Adipocyte (in vitro differentiated cells): ENCODE data around the gene JCHAIN.
"Not testable (repeated sequence)": the region's sequence is repeated elsewhere in the genome, so short reads cannot be mapped to it uniquely, and the experiment has no call there.

Experiments used
- DNase-seq: peaks from one replicate; pipeline ENCODE4 v3.0.0-alpha.2; 2015; ENCODE audit warnings: low read depth
- H3K27me3 ChIP-seq: replicated peaks from 2 replicates; pipeline ENCODE4 v1.7.0; 2013; ENCODE audit warnings: mild to moderate bottlenecking, low read length, moderate library complexity; ENCODE audit not compliant: control insufficient read depth, insufficient read depth
- H3K36me3 ChIP-seq: 2 replicates; pipeline ENCODE4 v1.7.0; 2013; ENCODE audit warnings: low read length, mild to moderate bottlenecking, moderate library complexity; ENCODE audit not compliant: control insufficient read depth, insufficient read depth, severe bottlenecking
- H3K4me1 ChIP-seq: 2 replicates; pipeline ENCODE4 v1.7.0; 2013; ENCODE audit warnings: mild to moderate bottlenecking, low read length, moderate library complexity; ENCODE audit not compliant: control insufficient read depth, insufficient read depth
- H3K4me3 ChIP-seq: 2 replicates; pipeline ENCODE4 v1.7.0; 2013; ENCODE audit warnings: mild to moderate bottlenecking, low read length, moderate library complexity
- H3K9ac ChIP-seq: 2 replicates; pipeline ENCODE4 v1.7.0; 2013; ENCODE audit warnings: mild to moderate bottlenecking, low read length, moderate library complexity
- H3K9me3 ChIP-seq: 2 replicates; pipeline ENCODE4 v1.7.0; 2013; ENCODE audit warnings: mild to moderate bottlenecking, low read length, moderate library complexity; ENCODE audit not compliant: control insufficient read depth

JCHAIN gene

GRCh38 chr4:70687821-70688794, 21.8 kb upstream of the JCHAIN start, which contains the start of gene UTP3:
Gene UTP3, plus strand, starts transcription at chr4:70688532. Its CDS starts 146 bp downstream, at chr4:70688678.
- no peaks in the 10 kb centered on the region for H3K27me3 ChIP-seq
- H3K9ac ChIP-seq, result peak within 1 kb of the TSS; percentile 93
- peaks cover 30% of the 10 kb centered on the region for H3K4me1 ChIP-seq
- peaks cover 6% of the 10 kb centered on the region for H3K36me3 ChIP-seq
- H3K4me3 ChIP-seq, result peak within 1 kb of the TSS; percentile 90
- no peaks in the 10 kb centered on the region for H3K9me3 ChIP-seq
- peak; percentile 99 for DNase-seq

DNA sequence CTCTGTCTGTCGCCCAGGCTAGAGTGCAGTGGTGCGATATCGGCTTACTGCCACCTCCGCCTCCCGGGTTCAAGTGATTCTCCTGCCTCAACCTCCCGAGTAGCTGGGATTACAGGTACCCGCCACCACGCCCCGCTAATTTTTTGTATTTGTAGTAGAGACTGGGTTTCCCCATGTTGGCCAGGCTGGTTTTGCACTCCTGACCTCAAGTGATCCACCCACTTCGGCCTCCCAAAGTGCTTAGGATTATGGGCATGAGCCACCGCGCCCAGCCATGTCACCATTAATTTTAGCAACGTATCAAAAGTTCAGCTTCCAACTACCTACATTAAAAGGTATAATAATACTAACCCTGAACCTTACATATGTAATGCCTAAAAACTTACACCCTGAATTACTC, 21.1 kb upstream of the JCHAIN start:
- Histone ChIP-seq H3K27me3 (no peaks in the 10 kb centered on the region), H3K36me3 (peaks cover 3% of the 10 kb centered on the region), H3K9me3 (no peaks in the 10 kb centered on the region), H3K4me1 (peaks cover 30% of the 10 kb centered on the region), H3K4me3 (peak overlapping the region; percentile 90), H3K9ac (peak overlapping the region; percentile 93)
- no peak for DNase-seq

DNA sequence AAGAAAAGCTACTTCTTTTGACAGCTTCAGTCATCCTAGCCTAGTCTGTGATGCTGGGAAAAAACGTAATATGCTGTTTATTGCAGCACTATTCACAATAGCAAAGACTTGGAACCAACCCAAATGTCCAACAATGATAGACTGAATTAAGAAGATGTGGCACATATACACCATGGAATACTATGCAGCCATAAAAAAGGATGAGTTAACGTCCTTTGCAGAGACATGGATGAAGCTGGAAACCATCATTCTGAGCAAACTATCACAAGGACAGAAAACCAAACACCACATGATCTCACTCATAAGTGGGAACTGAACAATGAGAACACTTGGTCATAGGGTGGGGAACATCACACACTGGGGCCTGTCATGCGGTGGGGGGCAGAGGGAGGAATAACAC, 15.8 kb upstream of the JCHAIN start:
- not testable (repeated sequence) for H3K36me3 ChIP-seq, H3K4me1 ChIP-seq, DNase-seq, H3K9ac ChIP-seq, H3K9me3 ChIP-seq, H3K4me3 ChIP-seq, H3K27me3 ChIP-seq

DNA sequence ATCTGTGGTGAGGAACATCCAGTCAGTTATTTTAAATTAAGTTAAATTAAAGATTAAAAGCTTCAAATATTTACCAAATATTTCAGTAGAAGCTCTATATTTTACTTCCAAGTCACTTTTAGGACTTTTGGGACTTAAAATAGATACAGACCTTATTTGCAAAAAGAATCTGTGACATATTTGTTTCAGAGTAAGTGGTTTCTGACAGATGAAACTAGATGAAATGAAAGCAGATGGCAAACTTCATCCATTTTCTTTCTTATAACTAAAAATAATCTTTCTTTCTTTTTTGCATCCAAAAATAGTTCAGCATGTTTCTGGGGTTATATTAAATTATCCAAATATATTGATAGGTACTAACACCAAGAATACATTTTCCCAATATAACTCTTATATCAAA, 15.4 kb upstream of the JCHAIN start:
- Histone ChIP-seq H3K4me1 (no peaks in the 10 kb centered on the region), H3K9me3 (no peaks in the 10 kb centered on the region), H3K27me3 (no peaks in the 10 kb centered on the region), H3K4me3 (no peak overlapping the region), H3K9ac (no peak overlapping the region), H3K36me3 (no peaks in the 10 kb centered on the region)
- no peak for DNase-seq

GRCh38 chr4:70680934-70681333, 14.6 kb upstream of the JCHAIN start:
- Histone ChIP-seq H3K27me3 (no peaks in the 10 kb centered on the region), H3K4me1 (no peaks in the 10 kb centered on the region), H3K9ac (no peak overlapping the region), H3K9me3 (no peaks in the 10 kb centered on the region), H3K4me3 (no peak overlapping the region), H3K36me3 (no peaks in the 10 kb centered on the region)
- no peak for DNase-seq

- no peaks in the 10 kb centered on the region for H3K4me1 ChIP-seq
- no peaks in the 10 kb centered on the region for H3K27me3 ChIP-seq
- H3K9me3 ChIP-seq, result no peaks in the 10 kb centered on the region
- no peaks in the 10 kb centered on the region for H3K36me3 ChIP-seq
- H3K9ac ChIP-seq, result no peak overlapping the region
- H3K4me3 ChIP-seq, result no peak overlapping the region
- no peak for DNase-seq
Observed at GRCh38 chr4:70678383-70678999, 12.2 kb upstream of the JCHAIN start.

- DNase-seq, result no peak
- H3K9ac ChIP-seq, result no peak overlapping the region
- no peaks in the 10 kb centered on the region for H3K36me3 ChIP-seq
- H3K27me3 ChIP-seq, result no peaks in the 10 kb centered on the region
- H3K4me1 ChIP-seq, result no peaks in the 10 kb centered on the region
- no peaks in the 10 kb centered on the region for H3K9me3 ChIP-seq
- no peak overlapping the region for H3K4me3 ChIP-seq
Observed at GRCh38 chr4:70676554-70677090, 10.3 kb upstream of the JCHAIN start.

GRCh38 chr4:70674731-70675130, 8.4 kb upstream of the JCHAIN start:
- Histone ChIP-seq H3K4me1 (no peaks in the 10 kb centered on the region), H3K9ac (no peak overlapping the region), H3K27me3 (no peaks in the 10 kb centered on the region), H3K36me3 (no peaks in the 10 kb centered on the region), H3K4me3 (no peak overlapping the region), H3K9me3 (no peaks in the 10 kb centered on the region)
- DNase-seq, result no peak

- DNase-seq, result no peak
- no peaks in the 10 kb centered on the region for H3K27me3 ChIP-seq
- no peaks in the 10 kb centered on the region for H3K9me3 ChIP-seq
- H3K4me1 ChIP-seq, result no peaks in the 10 kb centered on the region
- no peak overlapping the region for H3K9ac ChIP-seq
- no peak overlapping the region for H3K4me3 ChIP-seq
- H3K36me3 ChIP-seq, result no peaks in the 10 kb centered on the region
Observed at GRCh38 chr4:70674191-70674590, 7.9 kb upstream of the JCHAIN start.

- no peak overlapping the region for H3K9ac ChIP-seq
Observed at GRCh38 chr4:70671091-70671490, 4.8 kb upstream of the JCHAIN start.

GRCh38 chr4:70670332-70671014, 4.2 kb upstream of the JCHAIN start:
- H3K4me3 ChIP-seq, result no peak overlapping the region
- H3K36me3 ChIP-seq, result no peaks in the 10 kb centered on the region
- H3K9ac ChIP-seq, result no peak overlapping the region
- H3K9me3 ChIP-seq, result no peaks in the 10 kb centered on the region
- DNase-seq, result no peak
- H3K27me3 ChIP-seq, result no peaks in the 10 kb centered on the region
- peaks cover 23% of the 10 kb centered on the region for H3K4me1 ChIP-seq

More at GRCh38 chr4:70671091-70671490, 4.8 kb upstream of the JCHAIN start:
- no peak for DNase-seq
- no peaks in the 10 kb centered on the region for H3K9me3 ChIP-seq
- H3K36me3 ChIP-seq, result no peaks in the 10 kb centered on the region
- peaks cover 19% of the 10 kb centered on the region for H3K4me1 ChIP-seq
- no peaks in the 10 kb centered on the region for H3K27me3 ChIP-seq
- no peak overlapping the region for H3K4me3 ChIP-seq
